Loucy (cell line): ENCODE data around the gene RCC1.

Source experiments
- EZH2phosphoT487 ChIP-seq: fragments of 200-600 bp; IDR thresholded peaks from 2 replicates; pipeline ENCODE4 v1.6.1; 2018; ENCODE audit warnings: antibody characterized with exemption, mild to moderate bottlenecking, moderate library complexity, borderline replicate concordance
- TF ChIP-seq, protein P1 (sequence below): fragments of 200-600 bp; sonication (generic); conservative IDR thresholded peaks from 2 replicates; pipeline ENCODE4 v1.5.1; 2014; ENCODE audit warnings: mild to moderate bottlenecking, antibody characterized with exemption, low read length

DNA sequence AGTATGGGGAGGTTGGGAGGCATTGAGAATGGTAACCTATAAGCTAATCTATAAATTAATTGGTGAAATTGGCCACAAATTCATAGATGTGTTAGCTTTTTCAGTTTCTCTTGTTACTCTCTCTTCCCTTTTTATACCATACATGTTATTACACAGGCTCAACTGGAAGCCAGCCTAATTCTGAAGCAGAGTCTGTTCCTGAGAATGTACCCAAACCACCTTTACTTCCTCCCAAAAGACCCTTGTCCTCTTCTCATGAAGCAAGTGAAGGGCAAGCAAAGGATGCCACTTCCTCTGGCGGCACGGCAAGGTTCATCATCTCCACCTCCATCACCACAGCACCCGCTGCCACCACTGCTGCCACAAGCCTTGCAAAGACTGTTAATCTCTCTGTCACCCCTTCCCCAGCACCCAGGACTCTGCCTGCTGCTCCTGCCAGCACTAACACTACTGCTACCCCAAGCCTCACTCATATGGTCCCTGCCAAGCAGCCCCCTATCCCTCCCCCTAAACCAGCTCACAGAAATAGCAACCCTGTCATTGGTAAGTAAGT is 39.5 kb upstream of the RCC1 start:
- TF ChIP-seq, protein P1, sequence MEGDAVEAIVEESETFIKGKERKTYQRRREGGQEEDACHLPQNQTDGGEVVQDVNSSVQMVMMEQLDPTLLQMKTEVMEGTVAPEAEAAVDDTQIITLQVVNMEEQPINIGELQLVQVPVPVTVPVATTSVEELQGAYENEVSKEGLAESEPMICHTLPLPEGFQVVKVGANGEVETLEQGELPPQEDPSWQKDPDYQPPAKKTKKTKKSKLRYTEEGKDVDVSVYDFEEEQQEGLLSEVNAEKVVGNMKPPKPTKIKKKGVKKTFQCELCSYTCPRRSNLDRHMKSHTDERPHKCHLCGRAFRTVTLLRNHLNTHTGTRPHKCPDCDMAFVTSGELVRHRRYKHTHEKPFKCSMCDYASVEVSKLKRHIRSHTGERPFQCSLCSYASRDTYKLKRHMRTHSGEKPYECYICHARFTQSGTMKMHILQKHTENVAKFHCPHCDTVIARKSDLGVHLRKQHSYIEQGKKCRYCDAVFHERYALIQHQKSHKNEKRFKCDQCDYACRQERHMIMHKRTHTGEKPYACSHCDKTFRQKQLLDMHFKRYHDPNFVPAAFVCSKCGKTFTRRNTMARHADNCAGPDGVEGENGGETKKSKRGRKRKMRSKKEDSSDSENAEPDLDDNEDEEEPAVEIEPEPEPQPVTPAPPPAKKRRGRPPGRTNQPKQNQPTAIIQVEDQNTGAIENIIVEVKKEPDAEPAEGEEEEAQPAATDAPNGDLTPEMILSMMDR = no peak
- TF ChIP-seq EZH2phosphoT487 = no peak
